ENCODE measurements around the gene GOLGA8A. TPM values are rescaled to one million over a fixed set of nuclear protein-coding genes. Genes with fewer than 3 reads are reported as not detected.

Gene GOLGA8A, protein sequence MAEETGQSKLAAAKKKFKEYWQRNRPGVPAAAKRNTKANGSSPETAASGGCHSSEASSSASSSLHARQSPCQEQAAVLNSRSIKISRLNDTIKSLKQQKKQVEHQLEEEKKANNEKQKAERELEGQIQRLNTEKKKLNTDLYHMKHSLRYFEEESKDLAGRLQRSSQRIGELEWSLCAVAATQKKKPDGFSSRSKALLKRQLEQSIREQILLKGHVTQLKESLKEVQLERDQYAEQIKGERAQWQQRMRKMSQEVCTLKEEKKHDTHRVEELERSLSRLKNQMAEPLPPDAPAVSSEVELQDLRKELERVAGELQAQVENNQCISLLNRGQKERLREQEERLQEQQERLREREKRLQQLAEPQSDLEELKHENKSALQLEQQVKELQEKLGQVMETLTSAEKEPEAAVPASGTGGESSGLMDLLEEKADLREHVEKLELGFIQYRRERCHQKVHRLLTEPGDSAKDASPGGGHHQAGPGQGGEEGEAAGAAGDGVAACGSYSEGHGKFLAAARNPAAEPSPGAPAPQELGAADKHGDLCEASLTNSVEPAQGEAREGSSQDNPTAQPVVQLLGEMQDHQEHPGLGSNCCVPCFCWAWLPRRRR
- 53.5 and 61.1 TPM in 2 replicates for total RNA-seq
- polyA plus RNA-seq: 12.3 and 17.8 TPM in 2 replicates
- polyA plus RNA-seq (2011; cell fraction: cytosol; rRNA removed): 3.0 and 7.0 TPM in 2 replicates
- 304 and 414 TPM in 2 replicates for polyA plus RNA-seq (2011; cell fraction: nucleus; rRNA removed)
- 27.2 and 28.7 TPM in 2 replicates for polyA plus RNA-seq (2012)
- 11.3 and 15.1 TPM in 2 replicates for polyA minus RNA-seq
- polyA minus RNA-seq (2011; cell fraction: cytosol; rRNA and poly(A)+ RNA removed): 7.0 TPM
- polyA minus RNA-seq (2011; cell fraction: nucleus; rRNA and poly(A)+ RNA removed): 27.7 and 30.9 TPM in 2 replicates
- Bru-seq, nascent RNA: percentile 59 among the genes with signal in this experiment
- percentile 95 among the genes with signal in this experiment for BruChase-seq, experiment 1, labeled RNA remaining after a 6-hour chase
- percentile 83 among the genes with signal in this experiment for BruChase-seq, experiment 2, labeled RNA remaining after a 2-hour chase
- long read RNA-seq, partial matches to known transcripts: 6 of 33 reads
- long read RNA-seq, other reads (novel, unspliced or antisense): 27 of 33 reads

- intact Hi-C loops (cut with micrococcal nuclease): loop anchor here (2.0 to 10.0 kb wide), 4 partner anchors 71 to 333 kb away; partner anchors contain the start of genes EMC4, EMC7, LPCAT4 and NOP10
- H3K9me3 ChIP-seq (replicated peaks; ENCODE audit: control insufficient read depth, insufficient read depth, low read length): no peaks in the 10 kb centered on the region
- H3K9ac ChIP-seq (replicated peaks; ENCODE audit: extremely low read depth, insufficient read depth, low read length): peak within 1 kb of the TSS; percentile 31
- peaks cover 12% of the 10 kb centered on the region for H3K79me2 ChIP-seq (ENCODE audit: control insufficient read depth, insufficient read depth, low read length)
- no peaks in the 10 kb centered on the region for H3K9me1 ChIP-seq (replicated peaks; ENCODE audit: control insufficient read depth, extremely low read depth, insufficient read depth, low read length)
- peak within 1 kb of the TSS; percentile 81 for H2AFZ ChIP-seq (ENCODE audit: low read depth, low read length)
- peaks cover 7% of the 10 kb centered on the region for H3K4me1 ChIP-seq (ENCODE audit: control insufficient read depth, extremely low read depth, insufficient read depth, low read length)
- H3K4me2 ChIP-seq (ENCODE audit: insufficient read depth, low read length): peak within 1 kb of the TSS; percentile 77
- ChIA-PET CTCF (interaction anchor here (0.6 to 1.3 kb wide), 3 partner anchors 101 to 711 kb away, joined by 3 to 4 read pairs (median 3); no protein-coding TSS in a partner anchor), POLR2A (no interaction called here)
- DNase-seq (ENCODE audit: low read depth, low spot score) (peak; percentile 81), FAIRE-seq (peak; percentile 72)
- no peaks in the 10 kb centered on the region for H3K36me3 ChIP-seq (ENCODE audit: control insufficient read depth in 2 of 2, extremely low read depth in 1 of 2, insufficient read depth in 2 of 2, low read length in 2 of 2)
- H4K20me1 ChIP-seq (replicated peaks; ENCODE audit: control insufficient read depth, extremely low read depth, insufficient read depth, low read length): no peaks in the 10 kb centered on the region
- peaks cover 2 to 8% of the 10 kb centered on the region in 2 experiments for H3K27me3 ChIP-seq (ENCODE audit: control insufficient read depth in 2 of 2, insufficient read depth in 2 of 2, low read length in 2 of 2)
- dilution Hi-C loops (cut with MboI; ENCODE audit: extremely low pct_ligation_motif_present, low sequenced_read_pairs): no loop called here
- BruUV-seq (replicated peaks): no TSS peak
- H3K27ac ChIP-seq (ENCODE audit: insufficient read depth, low read depth, low read length): peak within 1 kb of the TSS; percentile 23
- TF ChIP-seq MYC (IDR thresholded peaks at IDR 0.05; ENCODE audit: low read depth, low read length) (peak; percentile 63), MAX (IDR thresholded peaks at IDR 0.05; ENCODE audit: insufficient read depth, insufficient read length) (peak; percentile 80), POLR2AphosphoS5 (IDR thresholded peaks at IDR 0.05; ENCODE audit: insufficient read depth, low read depth, low read length) (peak; percentile 18)
- TF ChIP-seq, protein P1, sequence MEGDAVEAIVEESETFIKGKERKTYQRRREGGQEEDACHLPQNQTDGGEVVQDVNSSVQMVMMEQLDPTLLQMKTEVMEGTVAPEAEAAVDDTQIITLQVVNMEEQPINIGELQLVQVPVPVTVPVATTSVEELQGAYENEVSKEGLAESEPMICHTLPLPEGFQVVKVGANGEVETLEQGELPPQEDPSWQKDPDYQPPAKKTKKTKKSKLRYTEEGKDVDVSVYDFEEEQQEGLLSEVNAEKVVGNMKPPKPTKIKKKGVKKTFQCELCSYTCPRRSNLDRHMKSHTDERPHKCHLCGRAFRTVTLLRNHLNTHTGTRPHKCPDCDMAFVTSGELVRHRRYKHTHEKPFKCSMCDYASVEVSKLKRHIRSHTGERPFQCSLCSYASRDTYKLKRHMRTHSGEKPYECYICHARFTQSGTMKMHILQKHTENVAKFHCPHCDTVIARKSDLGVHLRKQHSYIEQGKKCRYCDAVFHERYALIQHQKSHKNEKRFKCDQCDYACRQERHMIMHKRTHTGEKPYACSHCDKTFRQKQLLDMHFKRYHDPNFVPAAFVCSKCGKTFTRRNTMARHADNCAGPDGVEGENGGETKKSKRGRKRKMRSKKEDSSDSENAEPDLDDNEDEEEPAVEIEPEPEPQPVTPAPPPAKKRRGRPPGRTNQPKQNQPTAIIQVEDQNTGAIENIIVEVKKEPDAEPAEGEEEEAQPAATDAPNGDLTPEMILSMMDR (IDR thresholded peaks at IDR 0.05; ENCODE audit: extremely low read depth in 1 of 2, insufficient read depth in 1 of 2, low read depth in 1 of 2, low read length in 2 of 2): no peak
- peak within 1 kb of the TSS; percentile 68 to 78 (median 77) for H3K4me3 ChIP-seq (replicated peaks in 1 of 3; ENCODE audit: insufficient read depth in 1 of 3, low read depth in 1 of 3, low read length in 3 of 3)
Observed at GRCh38 chr15:34437687-34438086, at the start of gene GOLGA8A. TSS of gene GOLGA8A (minus strand) at chr15:34437808. CDS start at chr15:34389691, 48,117 bp downstream.
